Neural progenitor cell (in vitro differentiated cells): Measurements from ENCODE around the gene ATP11A.

Source experiments
- EZH2 ChIP-seq: fragments of 200-600 bp; sonication (generic); IDR thresholded peaks from 2 replicates; pipeline ENCODE4 v1.6.1; 2017; ENCODE audit warnings: antibody characterized with exemption, mild to moderate bottlenecking, moderate library complexity
- EZH2phosphoT487 ChIP-seq: fragments of 200-600 bp; sonication (generic); IDR thresholded peaks from 2 replicates; pipeline ENCODE4 v1.6.1; 2017; ENCODE audit warnings: antibody characterized with exemption
- TF ChIP-seq, protein P1 (sequence below): fragments of 200-600 bp; sonication (generic); IDR thresholded peaks from 2 replicates; pipeline ENCODE4 v1.5.1; 2017; ENCODE audit warnings: antibody characterized with exemption, mild to moderate bottlenecking

DNA sequence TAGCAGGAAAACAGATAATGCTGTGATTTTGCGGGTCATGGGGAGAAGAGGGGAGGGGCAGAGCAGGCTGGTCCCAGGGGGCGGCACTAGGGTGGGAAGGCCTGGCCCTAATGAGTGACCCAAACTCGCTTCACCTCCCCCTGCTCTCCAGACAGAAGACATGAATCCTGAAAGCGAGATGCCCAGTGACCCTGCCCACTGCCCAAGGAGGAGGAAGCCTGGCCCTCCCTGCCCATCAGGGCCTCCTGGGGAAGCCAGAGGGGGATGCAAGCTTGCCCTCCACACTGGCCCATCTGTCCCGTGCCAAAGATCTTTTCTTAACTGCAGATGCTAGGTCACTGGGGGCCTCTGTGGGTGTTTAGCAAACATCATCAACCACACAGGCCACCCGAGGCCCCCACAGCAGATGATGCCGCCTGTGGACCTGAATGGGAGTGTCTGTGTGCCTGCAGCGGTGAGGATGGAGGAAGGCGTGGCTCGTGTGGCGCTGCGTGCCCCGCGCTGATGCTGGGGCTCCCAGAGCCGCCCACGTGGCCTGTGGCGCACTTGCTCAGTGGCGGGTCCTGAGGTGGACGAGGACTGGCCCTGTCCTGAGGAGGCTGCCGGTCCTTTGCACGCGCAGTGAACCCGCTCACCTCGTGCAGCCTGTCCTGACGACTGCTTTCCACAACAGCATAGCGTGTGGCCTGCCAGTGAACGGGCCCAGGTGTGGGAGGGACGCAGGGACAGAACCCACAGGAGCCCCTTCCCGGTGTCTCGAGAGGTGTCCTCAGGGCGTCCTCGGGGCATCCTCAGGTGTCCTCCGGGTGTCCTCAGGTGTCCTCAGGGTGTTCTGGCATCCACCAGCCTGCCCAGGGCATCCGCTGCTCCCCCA, 198.6 kb downstream of the ATP11A start:
- TF ChIP-seq, protein P1, sequence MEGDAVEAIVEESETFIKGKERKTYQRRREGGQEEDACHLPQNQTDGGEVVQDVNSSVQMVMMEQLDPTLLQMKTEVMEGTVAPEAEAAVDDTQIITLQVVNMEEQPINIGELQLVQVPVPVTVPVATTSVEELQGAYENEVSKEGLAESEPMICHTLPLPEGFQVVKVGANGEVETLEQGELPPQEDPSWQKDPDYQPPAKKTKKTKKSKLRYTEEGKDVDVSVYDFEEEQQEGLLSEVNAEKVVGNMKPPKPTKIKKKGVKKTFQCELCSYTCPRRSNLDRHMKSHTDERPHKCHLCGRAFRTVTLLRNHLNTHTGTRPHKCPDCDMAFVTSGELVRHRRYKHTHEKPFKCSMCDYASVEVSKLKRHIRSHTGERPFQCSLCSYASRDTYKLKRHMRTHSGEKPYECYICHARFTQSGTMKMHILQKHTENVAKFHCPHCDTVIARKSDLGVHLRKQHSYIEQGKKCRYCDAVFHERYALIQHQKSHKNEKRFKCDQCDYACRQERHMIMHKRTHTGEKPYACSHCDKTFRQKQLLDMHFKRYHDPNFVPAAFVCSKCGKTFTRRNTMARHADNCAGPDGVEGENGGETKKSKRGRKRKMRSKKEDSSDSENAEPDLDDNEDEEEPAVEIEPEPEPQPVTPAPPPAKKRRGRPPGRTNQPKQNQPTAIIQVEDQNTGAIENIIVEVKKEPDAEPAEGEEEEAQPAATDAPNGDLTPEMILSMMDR = no peak
- TF ChIP-seq EZH2phosphoT487 (no peak), EZH2 (no peak)
